LNCaP clone FGC (cell line): ENCODE data around the gene SHISA7.
A peak's percentile ranks its signal among the peaks of the same experiment; 100 is the strongest.

Source experiments
- DNase-seq: peaks from one replicate; pipeline ENCODE4 v3.0.0-alpha.2; 2011; ENCODE audit warnings: low read depth
- H3K4me3 ChIP-seq: 2 replicates; pipeline ENCODE4 v1.5.1; 2011; ENCODE audit warnings: mild to moderate bottlenecking, low read depth, low read length, control low read depth
- TF ChIP-seq, protein P1 (sequence below): IDR thresholded peaks from 2 replicates; pipeline ENCODE4 v1.5.1; 2012; ENCODE audit warnings: mild to moderate bottlenecking; ENCODE audit not compliant: control insufficient read depth, insufficient read depth; ENCODE audit errors: extremely low read depth

SHISA7 gene

DNA sequence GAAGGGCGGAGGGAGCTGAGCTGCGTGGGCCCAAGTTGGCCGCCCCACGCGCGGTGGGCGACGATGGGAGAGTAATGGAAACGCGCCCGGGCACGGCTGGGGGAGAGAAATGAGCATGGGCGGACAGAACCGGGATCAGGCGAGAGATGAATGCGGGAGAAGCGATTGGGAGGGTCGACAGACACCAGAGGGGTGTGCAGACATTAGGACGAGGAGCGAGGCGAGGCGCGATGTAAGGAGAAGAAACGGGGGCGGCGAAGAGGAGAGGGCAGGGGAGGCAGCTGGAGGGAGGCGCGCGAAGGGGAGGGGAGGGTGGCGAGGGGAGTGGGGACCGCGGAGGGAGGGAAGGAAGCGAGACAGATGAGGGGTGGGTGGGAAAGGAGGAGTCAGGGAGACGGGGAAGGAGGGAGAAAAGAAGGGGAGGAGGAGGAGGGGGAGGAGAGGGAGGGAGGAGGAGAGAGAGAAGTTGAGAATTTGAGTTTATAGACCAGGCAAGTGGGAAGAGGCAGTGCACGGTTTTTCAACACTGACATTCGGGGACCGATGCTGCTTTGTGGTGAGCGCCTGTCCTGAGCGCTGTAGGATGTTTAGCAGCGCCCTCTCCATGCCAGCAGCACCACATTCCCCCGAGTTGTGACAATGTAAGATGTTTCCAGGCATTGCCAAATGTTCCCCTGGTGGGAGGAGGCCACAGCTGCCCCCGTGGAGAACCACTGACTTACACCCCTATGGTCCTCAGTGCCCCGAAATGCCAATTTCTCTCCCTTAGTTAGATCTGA, at the start of gene SHISA7:
Gene SHISA7, minus strand, starts transcription at position 256 of the 779 bp plus-strand sequence. CDS start 437 bp downstream, outside the sequence.
- TF ChIP-seq, protein P1, sequence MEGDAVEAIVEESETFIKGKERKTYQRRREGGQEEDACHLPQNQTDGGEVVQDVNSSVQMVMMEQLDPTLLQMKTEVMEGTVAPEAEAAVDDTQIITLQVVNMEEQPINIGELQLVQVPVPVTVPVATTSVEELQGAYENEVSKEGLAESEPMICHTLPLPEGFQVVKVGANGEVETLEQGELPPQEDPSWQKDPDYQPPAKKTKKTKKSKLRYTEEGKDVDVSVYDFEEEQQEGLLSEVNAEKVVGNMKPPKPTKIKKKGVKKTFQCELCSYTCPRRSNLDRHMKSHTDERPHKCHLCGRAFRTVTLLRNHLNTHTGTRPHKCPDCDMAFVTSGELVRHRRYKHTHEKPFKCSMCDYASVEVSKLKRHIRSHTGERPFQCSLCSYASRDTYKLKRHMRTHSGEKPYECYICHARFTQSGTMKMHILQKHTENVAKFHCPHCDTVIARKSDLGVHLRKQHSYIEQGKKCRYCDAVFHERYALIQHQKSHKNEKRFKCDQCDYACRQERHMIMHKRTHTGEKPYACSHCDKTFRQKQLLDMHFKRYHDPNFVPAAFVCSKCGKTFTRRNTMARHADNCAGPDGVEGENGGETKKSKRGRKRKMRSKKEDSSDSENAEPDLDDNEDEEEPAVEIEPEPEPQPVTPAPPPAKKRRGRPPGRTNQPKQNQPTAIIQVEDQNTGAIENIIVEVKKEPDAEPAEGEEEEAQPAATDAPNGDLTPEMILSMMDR: no peak

DNA sequence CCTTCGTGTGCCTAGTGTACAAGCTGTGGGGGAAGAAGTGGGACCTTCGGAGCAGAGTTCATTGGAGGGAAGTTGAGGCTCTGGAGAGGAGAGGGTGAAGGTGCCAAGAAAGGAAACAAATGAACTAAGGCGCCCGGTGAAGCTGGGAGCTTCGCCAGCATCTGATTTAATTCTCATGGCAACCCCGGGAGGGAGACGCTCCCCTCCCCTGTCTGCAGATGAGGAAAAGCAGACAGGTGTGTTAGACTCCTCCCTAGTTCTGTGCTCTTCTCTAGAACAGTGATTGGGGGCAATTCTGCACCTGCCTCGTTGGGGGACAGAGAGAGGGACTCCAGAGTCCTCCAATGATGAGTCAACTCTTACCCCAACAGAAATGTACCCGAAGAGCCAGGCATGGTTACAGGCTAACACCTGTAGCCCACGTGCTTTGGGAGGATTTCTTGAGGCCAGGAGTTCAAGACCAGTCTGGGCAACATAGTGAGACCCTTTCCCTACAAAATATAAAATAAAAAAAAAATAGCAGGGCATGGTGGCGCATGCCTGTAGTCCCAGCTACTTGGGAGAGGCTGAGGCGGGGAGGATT, 49.4 kb upstream of the SHISA7 start:
- DNase-seq: peak; percentile 30
- no peak overlapping the region for H3K4me3 ChIP-seq
- TF ChIP-seq, protein P1: no peak

More for the DNA sequence above, at the start of gene SHISA7:
- no peak for DNase-seq
- H3K4me3 ChIP-seq: no peak within 1 kb of the TSS

DNA sequence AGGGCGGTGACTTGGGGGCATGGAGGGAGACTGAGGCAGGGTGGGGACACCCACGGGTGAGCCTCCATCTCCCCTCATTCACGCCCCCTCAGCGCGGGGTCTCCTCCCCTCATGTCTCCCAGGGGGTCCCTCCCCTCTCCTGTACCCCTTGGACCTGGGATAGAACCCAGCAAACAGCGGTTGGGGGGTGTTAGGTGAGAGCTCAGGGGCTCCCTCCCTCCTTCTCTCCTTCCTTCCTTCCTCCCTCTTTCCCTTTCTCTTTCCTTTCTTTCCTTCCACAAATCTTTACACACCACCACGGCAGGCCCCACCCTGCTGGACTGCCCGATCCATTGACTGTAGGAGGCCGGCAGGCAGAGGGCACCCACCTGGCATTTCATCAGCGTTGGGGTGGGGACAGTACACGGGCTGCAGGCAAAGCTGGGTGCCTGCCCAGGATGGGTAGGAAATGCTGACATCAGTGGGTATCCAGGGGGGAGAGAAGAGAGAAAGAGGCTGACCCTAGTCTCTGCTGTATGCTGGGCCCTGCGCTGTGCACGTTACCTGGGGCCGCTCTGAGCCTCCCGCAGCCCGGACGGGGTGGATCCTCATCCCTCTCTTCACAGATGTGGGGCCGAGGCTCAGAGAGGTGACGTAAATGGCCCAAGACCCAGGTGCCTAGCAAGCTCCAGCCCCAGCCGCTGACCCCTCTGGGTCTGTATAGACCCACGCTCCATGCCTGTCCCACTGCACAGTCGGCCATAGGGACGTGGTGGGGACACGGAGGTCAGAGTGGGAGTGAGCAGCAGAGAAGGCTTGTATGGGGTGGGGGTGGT, 48.7 kb upstream of the SHISA7 start:
- no peak overlapping the region for H3K4me3 ChIP-seq
- TF ChIP-seq, protein P1: no peak
- no peak for DNase-seq

DNA sequence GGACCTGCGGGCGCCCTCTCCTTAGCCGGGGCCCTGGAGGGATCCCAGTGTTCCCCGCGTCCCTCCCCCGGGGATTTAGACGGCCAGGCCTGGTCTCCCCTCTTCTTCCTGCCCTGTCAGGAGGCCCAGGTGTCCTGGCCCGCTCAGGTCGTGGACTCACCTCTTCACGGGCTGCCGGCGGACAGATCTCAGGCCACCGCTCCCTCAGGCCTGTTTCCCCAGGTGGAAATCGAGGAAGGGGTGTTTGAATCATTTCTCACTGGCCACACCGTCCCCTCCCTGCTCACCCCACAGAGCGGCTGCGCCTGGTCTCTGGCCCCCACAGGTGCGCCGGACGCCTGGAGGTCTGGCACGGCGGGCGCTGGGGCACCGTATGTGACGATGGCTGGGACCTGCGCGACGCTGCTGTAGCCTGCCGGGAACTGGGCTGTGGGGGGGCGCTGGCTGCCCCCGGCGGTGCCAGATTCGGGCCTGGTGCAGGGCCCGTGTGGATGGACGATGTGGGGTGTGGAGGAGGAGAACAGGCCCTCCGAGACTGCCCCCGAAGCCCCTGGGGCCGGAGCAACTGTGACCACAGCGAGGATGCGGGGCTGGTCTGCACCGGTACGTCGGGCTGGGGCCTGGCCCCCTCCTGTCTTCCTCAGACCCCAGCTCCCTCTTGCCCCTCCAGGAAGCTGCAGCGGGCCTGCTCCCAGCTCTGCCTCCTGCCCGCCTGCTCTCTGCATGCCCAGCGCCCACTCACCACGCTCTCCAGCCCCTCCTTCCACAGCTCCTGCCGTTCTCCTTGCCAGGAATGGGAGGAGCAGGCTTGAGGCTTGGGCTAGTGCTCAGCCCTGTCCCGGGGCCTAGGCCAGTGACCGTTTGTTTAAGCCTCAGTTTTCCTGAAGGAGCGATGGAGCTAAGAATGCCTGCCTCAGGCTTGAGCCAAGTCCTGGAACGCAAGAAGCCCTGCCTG, 47.7 kb upstream of the SHISA7 start:
- DNase-seq: no peak
- TF ChIP-seq, protein P1: no peak
- no peak overlapping the region for H3K4me3 ChIP-seq

DNA sequence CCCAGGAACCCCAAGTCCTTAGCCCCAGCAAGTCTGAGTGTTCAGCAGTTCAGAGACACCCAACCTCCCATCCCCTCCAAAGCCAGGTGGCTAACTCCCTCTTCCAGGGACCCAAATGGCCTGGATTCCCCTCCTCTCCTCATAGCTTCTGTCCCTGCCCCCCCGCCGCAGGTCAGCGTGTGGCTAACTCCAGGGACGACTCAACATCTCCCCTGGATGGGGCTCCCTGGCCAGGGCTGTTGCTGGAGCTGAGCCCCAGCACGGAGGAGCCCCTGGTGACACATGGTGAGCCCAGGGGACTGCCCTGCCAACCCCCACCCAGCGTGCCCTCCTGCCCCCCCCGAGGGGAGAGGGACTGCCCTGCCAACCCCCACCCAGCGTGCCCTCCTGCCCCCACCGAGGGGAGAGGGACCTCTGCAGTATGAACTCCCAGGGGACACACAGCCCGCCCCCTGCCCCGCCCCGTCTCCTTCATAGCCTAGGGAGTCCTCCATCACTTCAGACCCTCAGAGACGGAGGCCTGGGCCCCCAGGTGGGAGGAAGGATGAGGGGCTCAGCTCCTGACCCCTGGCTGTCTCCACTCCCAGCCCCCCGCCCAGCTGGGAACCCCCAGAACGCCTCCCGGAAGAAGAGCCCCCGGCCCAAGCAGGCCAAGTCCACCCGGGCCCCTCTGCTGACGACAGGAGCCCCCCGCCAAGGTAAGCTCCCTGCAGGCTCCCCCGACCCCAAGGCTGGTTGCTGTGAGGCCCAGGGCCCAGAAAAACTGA, 46.8 kb upstream of the SHISA7 start:
- DNase-seq: no peak
- H3K4me3 ChIP-seq: no peak overlapping the region
- TF ChIP-seq, protein P1: no peak
